ENCODE data around the gene ZFYVE28.

Gene ZFYVE28

DNA sequence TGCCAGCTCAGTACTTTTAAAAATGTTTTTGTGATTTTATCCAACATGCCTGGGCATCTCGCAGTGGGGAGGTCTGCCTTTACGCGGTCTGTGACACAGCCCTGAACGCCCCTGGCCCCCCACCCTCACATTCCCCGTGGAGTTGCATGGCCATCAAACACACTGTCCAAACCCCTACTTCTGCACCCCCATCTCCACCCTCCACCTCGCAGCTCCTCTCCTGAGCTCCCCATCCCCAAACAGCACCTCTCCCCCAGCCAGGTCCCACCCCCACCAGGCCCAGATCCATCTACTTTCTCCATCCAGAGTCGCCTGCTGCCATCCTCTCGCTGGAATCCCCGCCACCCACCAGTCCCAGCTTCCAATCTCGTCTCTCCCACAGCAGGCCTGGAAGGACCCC is 9.5 kb downstream of the ZFYVE28 start:
- DNase-seq: no peak

DNA sequence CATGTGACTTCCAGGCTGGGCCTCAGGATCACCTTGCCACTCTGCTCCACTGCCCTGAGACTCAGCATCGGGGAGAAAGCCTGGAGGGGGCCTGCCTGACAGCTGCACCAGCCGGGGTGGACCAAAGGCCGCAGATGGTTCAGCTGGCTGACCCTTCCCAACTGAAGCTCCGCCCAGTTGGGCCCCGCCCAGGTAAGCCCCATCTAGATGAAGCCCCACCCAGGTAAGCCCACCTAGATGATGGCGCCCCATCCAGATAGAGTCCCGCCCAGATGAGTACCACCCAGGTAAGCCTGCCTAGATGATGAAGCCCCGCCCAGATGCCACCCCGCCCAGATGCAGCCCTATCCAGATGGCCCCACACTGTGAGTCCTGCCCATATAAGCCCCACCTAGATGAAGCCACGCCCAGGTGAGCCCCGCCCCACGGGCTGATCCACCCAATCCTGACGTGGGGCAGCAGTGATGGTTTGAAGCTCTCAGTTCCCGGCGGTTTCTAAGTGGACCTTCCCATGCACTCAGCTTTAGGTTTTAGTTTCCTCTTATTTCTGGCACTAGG is 10.0 kb downstream of the ZFYVE28 start:
- DNase-seq: no peak

GRCh38 chr4:2407991-2408342 is 10.5 kb downstream of the ZFYVE28 start:
- DNase-seq: no peak

- DNase-seq: no peak
Measured at GRCh38 chr4:2406920-2407319, 11.5 kb downstream of the ZFYVE28 start.

- DNase-seq: no peak
Measured at GRCh38 chr4:2406406-2406805, 12.0 kb downstream of the ZFYVE28 start.

- no peak for DNase-seq
Measured at GRCh38 chr4:2402941-2403340, 15.5 kb downstream of the ZFYVE28 start.

DNA sequence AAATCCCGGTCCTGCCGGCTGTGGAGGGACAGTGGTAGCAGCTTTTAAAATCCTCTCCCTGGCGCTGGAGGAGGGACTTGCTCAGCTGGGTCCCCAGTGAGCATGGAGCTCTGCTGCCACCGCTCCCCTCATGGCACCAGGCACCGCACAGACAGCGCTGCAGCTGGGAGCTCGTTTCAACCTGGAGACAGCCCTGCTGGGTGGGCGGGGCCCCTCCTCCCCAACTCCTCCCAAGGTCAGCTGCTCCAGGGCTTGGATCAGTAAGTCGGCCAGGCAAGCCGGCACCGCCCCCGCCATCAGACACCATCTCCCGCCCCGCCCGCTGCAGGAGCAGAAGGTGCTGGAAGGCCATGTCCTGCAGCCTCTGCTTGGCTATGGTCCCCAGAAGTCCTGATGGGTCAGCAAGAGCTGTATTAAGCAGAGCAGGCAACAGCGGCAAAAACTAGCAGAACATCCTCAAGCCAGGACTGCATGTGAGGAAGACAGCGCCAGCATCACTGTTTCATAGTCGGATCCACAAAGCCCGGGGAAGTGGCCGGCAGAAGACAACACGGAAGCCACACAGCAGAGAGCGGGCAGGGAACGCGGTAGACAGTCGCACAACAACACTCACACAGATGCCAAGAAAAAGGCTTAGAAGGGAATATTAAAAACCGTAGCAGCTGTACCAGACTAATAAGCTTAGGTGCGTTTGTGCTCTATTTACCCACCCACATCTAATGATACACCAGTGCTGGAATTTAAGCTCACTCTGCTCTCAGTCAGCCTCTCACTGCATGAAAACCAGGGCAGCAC is 16.2 kb downstream of the ZFYVE28 start:
- no peak for DNase-seq

DNA sequence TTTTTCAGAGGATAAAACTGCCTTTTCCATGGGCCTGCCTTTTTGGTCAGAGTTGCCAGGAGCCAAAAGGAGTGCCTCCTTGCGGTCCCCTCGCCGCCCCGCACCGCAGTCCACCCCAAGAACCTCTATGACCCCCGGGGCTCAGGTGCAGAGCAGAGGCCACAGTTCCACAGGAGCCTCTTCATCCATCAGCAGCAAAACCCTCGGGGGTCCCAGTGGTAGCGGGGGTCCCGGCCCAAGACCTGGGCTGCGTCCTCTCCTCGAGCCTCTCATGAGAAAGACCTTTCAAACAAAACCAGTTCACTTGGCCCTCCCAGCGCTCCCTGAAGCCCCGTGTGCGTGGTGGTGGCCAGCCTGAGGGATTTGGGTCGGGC is 16.8 kb downstream of the ZFYVE28 start:
- DNase-seq: no peak

DNA sequence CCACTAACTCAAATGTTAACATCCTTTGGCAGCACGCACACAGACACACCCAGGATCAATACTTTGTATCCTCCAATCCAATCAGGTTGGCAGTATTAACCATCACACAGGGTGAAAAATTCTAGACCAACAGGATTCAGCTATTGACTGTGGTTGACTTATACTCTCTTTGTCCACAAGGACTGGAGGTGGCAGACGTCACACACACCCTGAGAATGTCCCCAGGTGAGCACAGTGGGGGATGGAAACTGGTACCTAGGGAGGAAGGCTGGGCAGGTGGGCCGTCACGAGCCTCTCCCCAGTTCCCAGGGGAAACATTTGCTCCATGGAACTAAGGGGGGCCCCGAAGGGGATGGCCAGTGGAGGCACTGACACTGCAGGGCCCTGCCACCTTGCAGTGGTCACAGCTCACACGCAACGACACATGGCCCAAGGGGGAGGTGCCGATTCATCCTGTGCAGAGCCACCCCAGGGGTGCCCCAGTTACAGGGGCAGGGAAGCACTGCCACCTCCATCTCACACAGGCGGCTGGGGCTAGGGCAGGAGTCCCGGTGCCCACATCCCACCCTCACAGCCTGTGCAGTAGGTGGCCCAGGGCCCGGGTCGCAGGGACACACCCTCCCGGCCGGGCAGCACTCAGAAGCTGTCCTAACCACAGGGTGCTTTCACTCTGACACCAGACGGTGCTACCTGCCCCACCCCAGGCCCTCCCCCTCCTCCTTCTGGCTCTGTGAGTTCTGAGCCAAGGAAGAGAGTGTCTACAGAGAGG is 17.4 kb downstream of the ZFYVE28 start:
- DNase-seq: no peak

DNA sequence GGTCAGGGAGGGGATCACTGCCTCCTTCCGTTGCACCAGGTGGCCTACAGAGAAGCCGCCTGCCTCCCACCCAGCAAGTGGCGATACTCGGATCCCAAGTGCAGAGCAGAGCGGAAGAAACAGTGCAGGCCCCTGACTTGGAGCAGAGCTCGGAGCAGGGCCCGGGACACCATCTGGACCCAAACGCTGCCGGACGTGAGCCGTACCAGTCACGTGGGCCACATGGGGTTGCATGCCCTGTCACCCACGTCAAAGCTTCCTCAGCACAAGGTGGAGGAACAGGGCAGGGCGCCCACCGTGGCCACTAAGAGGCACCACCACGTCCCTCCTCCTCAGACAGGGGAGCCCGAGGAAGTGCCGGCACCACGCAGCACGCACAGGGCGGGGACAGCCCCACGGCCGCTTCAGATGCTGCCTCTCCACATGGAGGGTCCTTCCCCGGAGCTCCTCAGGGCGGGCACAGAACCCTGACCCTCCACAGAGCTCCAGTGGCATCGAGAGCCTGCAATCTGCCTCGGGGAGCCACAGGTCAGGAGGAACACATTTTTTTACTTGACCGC is 18.7 kb downstream of the ZFYVE28 start:
- DNase-seq: no peak

GRCh38 chr4:2399216-2399615 is 19.2 kb downstream of the ZFYVE28 start:
- no peak for DNase-seq

DNA sequence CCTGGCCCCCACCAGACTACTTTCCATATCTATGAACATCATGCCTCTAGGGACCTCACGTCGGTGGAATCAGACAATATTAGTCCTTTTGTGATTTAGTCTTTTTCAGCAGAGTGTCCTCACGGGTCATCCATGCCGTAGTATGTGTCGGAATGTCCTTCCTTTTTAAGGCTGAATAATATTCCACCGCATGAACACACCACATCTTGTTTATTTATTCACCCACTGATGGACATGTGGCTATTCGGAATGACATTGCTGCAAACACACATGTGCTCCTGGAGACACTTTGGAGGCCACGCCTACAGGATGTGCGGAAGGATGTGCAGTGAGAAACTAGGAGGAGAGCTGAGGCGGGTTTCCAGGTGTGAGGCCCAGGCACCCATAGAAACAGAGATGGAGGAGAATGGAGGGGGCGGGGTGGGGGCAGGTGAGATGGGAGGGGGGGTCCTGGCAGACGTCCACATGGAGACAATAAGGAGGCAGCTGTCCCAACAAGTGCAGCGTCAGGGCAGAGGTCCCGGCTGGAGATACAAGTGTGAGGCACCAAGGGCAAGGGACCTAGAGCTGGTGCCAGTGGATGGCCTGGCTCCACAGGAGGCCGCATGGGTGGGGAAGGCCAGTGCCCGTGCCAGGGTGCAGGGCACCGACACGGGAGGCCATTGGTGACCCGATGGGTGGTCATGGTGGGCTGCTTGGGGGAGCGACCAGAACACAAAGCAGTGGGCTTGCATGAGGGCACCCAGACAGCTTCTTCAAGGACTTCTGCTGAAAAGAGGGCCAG is 20.7 kb downstream of the ZFYVE28 start:
- no peak for DNase-seq

DNA sequence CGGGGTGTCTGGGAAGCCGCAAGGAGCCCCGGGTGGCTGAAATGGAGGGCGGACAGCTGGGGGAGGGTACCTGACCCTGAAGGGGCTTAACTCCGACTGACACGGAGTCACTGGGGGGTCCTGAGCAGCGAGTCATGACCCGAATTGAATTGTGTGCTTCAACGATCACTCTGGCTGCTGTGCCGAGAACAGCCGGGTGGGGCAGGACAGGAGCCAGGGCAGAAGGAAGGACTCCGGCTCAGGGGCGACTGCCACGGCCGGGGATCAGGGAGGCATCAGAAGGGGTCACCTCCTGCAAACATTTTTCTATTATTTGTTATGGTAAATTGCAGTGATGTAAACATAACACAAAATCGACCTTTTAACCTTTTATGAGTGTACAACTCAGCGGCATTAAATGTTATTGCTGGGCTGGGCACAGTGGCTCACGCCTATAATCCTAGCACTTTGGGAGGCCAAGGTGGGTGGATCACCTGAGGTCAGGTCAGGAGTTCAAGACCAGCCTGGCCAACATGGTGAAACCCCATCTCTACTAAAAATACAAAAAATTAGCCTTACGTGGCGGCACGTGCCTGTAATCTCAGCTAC is 21.6 kb downstream of the ZFYVE28 start:
- DNase-seq: no peak

DNA sequence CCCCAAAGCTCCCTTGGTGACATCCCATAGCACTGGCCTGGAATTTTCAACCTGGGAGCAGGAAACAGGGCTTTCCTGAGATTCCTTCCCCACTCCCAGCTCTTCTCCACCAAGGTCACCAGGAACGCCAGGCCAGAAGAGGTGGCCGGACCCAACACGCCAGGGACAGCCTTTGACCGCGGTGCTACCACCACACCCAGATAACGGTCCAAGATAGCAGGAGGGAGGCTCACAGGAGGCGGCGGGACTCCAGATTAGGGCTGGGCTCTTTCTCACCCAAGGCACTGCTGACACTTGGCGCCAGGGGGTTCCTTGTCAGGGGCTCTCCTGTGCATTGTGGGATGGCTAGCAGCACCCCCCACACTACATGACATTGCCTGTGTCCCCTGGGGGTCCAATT is 22.9 kb downstream of the ZFYVE28 start:
- DNase-seq: no peak

DNA sequence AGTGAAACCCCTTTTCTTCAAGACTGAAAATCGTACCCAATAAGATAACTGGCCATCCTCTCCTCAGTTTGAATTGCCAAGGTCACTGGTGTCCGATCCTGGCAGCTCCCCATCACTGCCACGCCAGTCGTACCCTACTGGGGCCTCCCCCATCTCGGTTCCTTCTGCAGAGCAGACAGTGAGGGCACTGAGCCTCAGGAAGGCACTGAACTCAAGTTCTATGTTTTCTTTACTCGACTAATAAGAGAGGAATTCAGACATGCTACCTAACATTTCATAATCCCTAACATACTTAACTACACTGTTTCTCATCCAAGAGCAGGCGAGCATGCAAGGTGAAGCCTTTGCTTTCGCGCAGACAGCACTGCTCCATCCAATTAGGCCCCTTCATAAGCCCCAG is 23.4 kb downstream of the ZFYVE28 start:
- no peak for DNase-seq

DNA sequence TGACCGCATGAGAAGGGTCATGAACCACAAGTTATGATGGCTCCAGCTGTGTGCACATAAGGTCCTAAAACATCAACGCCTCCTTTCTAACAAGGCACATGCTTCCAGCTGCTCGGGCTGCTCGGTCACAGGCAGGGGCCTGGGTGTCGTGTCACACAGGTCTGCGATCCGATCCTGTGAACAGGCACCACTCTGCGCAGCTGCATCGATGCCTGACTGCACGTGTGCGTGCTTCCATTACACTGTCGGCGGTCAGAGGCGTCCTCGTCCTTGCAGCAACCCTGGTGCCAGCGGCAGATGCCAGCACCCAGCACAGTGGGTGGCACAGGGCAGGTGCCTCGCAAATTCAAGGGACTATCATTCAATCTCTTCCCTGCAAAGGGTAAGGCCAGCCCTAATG is 23.9 kb downstream of the ZFYVE28 start:
- DNase-seq: no peak

GRCh38 chr4:2393353-2394270 is 24.8 kb downstream of the ZFYVE28 start:
- DNase-seq: no peak

GRCh38 chr4:2390784-2391421 is 27.5 kb downstream of the ZFYVE28 start:
- no peak for DNase-seq

DNA sequence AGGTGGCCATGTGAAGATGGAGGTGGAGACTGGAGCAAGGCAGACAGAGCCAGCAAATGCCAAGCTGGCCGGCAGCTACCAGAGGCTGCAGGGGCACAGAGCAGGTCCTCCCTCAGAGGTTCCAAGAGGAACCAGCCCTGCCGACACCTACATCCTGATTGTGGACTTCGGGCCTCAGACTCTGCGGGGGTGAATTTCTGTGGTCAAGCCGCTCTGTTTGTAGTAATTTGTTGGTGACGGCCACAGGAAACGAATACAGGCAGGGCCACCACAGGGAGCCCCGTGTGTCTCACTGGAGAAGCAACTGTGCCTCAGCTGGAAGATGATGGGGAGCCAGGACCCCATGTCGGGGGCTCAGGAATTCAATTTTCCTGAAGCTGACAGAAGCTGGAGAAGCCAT is 28.3 kb downstream of the ZFYVE28 start:
- no peak for DNase-seq

DNA sequence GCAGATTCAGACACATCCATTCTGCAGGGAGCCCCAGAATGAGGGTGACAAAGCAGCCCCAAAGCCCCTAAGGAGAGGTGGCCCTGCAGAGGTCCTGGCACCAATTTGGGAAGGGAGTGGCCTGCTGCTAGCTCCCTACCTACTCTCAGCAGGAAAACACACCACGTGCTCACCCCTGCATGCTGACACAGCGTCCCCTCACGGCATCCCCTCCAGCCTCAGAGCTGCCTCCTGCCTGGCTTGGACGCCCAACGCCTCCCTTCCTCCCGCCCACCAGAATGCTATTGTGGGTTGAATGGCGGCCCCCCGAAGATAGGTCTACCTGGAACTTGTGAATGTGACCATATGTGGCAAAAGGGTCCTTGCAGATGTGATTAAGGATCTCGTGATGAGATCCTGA is 28.8 kb downstream of the ZFYVE28 start:
- DNase-seq: no peak
